PFSK-1 (cell line): ENCODE results near the gene CFAP126.

Source experiments
- POLR2AphosphoS5 ChIP-seq: IDR thresholded peaks from 2 replicates; pipeline ENCODE4 v1.6.1; 2012; ENCODE audit warnings: low read depth, mild to moderate bottlenecking, control low read depth, low read length, moderate library complexity
- SIN3A ChIP-seq: IDR thresholded peaks from 2 replicates; pipeline ENCODE4 v1.6.1; 2012; ENCODE audit warnings: mild to moderate bottlenecking, low read length, moderate library complexity, borderline replicate concordance; ENCODE audit not compliant: insufficient read depth
- TF ChIP-seq, protein P1 (sequence below), 2 experiments: IDR thresholded peaks; 2 replicates each; pipeline versions ENCODE4 v1.6.1 to v1.8.0; 2011 to 2012; ENCODE audit warnings: low read depth in 2 of 2, low read length in 2 of 2, control low read depth in 1 of 2, inconsistent platforms in 1 of 2, mild to moderate bottlenecking in 1 of 2, moderate library complexity in 1 of 2; ENCODE audit not compliant: insufficient read depth in 1 of 2

GRCh38 chr1:161408429-161409052 lies 40.9 kb upstream of the CFAP126 start:
- TF ChIP-seq, protein P1, sequence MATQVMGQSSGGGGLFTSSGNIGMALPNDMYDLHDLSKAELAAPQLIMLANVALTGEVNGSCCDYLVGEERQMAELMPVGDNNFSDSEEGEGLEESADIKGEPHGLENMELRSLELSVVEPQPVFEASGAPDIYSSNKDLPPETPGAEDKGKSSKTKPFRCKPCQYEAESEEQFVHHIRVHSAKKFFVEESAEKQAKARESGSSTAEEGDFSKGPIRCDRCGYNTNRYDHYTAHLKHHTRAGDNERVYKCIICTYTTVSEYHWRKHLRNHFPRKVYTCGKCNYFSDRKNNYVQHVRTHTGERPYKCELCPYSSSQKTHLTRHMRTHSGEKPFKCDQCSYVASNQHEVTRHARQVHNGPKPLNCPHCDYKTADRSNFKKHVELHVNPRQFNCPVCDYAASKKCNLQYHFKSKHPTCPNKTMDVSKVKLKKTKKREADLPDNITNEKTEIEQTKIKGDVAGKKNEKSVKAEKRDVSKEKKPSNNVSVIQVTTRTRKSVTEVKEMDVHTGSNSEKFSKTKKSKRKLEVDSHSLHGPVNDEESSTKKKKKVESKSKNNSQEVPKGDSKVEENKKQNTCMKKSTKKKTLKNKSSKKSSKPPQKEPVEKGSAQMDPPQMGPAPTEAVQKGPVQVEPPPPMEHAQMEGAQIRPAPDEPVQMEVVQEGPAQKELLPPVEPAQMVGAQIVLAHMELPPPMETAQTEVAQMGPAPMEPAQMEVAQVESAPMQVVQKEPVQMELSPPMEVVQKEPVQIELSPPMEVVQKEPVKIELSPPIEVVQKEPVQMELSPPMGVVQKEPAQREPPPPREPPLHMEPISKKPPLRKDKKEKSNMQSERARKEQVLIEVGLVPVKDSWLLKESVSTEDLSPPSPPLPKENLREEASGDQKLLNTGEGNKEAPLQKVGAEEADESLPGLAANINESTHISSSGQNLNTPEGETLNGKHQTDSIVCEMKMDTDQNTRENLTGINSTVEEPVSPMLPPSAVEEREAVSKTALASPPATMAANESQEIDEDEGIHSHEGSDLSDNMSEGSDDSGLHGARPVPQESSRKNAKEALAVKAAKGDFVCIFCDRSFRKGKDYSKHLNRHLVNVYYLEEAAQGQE (IDR thresholded peaks at IDR 0.05; ENCODE audit: insufficient read depth in 1 of 2, low read depth in 2 of 2, low read length in 2 of 2): no peak
- no peak for TF ChIP-seq POLR2AphosphoS5
- no peak for TF ChIP-seq SIN3A
